Keratinocyte (primary cell): ENCODE measurements around the gene GABRE.

ENCODE experiments used
- CTCF ChIP-seq, 3 experiments: IDR thresholded peaks in 1 of 3; conservative IDR thresholded peaks in 1 of 3; optimal IDR thresholded peaks in 1 of 3; 2 replicates in 2 of 3; 3 replicates in 1 of 3; pipeline versions ENCODE3 to v1.5.1; 2011; ENCODE audit warnings: low read length in 3 of 3, mild to moderate bottlenecking in 3 of 3, moderate library complexity in 2 of 3, control low read depth in 1 of 3, inconsistent platforms in 1 of 3; ENCODE audit not compliant: insufficient read depth in 2 of 3; ENCODE audit errors: extremely low read depth in 1 of 3
- EZH2 ChIP-seq: IDR thresholded peaks from one replicate; pipeline ENCODE4 v1.6.1; 2012; ENCODE audit warnings: inconsistent platforms, mild to moderate bottlenecking, low read length, moderate library complexity

GRCh38 chrX:151985531-151985930, 11.1 kb upstream of the GABRE start:
- TF ChIP-seq CTCF (optimal IDR thresholded peaks at IDR 0.05 in 1 of 3, IDR thresholded peaks at IDR 0.05 in 1 of 3, conservative IDR thresholded peaks at IDR 0.05 in 1 of 3; ENCODE audit: extremely low read depth in 1 of 3, insufficient read depth in 2 of 3, low read length in 3 of 3) (no peak), EZH2 (no peak)
